DOHH2 (cell line): ENCODE measurements around the gene SELPLG.

ENCODE experiments used
- H3F3A ChIP-seq: fragments of 200-600 bp; sonication (generic), shearing (Covaris generic); 2 replicates; pipeline ENCODE4 v1.6.0; 2016; ENCODE audit warnings: antibody characterized with exemption, mild to moderate bottlenecking; ENCODE audit not compliant: control insufficient read depth, insufficient read depth
- H3K27ac ChIP-seq: fragments of 200-600 bp; sonication (generic); 2 replicates; pipeline ENCODE4 v1.5.1; 2014; ENCODE audit warnings: low read depth, mild to moderate bottlenecking, low read length, moderate library complexity
- H3K27me3 ChIP-seq: fragments of 200-600 bp; sonication (generic); 2 replicates; pipeline ENCODE4 v1.6.1; 2014; ENCODE audit warnings: mild to moderate bottlenecking, low read length, mixed read lengths; ENCODE audit not compliant: control insufficient read depth
- H3K36me3 ChIP-seq: fragments of 200-600 bp; sonication (generic); 2 replicates; pipeline ENCODE4 v1.6.1; 2014; ENCODE audit warnings: mild to moderate bottlenecking, low read length, moderate library complexity, mixed read lengths; ENCODE audit not compliant: control insufficient read depth
- H3K4me1 ChIP-seq: fragments of 200-600 bp; sonication (generic); 2 replicates; pipeline ENCODE4 v1.6.1; 2014; ENCODE audit warnings: mild to moderate bottlenecking, low read length, mixed read lengths; ENCODE audit not compliant: control insufficient read depth
- H3K4me2 ChIP-seq: fragments of 200-600 bp; sonication (generic); 2 replicates; pipeline ENCODE4 v1.6.0; 2014; ENCODE audit warnings: mild to moderate bottlenecking, low read length, moderate library complexity
- H3K4me3 ChIP-seq: fragments of 200-600 bp; sonication (generic); 2 replicates; pipeline ENCODE4 v1.5.1; 2014; ENCODE audit warnings: mild to moderate bottlenecking, low read length, mixed read lengths
- H3K79me2 ChIP-seq: fragments of 200-600 bp; sonication (generic); 2 replicates; pipeline ENCODE4 v1.6.1; 2014; ENCODE audit warnings: mild to moderate bottlenecking, low read length, mixed read lengths; ENCODE audit not compliant: control insufficient read depth
- H3K9me2 ChIP-seq: fragments of 200-600 bp; sonication (generic); replicated peaks from 2 replicates; pipeline ENCODE4 v1.6.1; 2014; ENCODE audit warnings: mild to moderate bottlenecking, low read length, mixed read lengths; ENCODE audit not compliant: control insufficient read depth
- H3K9me3 ChIP-seq: fragments of 200-600 bp; sonication (generic); 2 replicates; pipeline ENCODE4 v1.6.1; 2014; ENCODE audit warnings: antibody characterized with exemption, low read length, mixed read lengths; ENCODE audit not compliant: control insufficient read depth, insufficient read depth
- H4K20me1 ChIP-seq: fragments of 200-600 bp; sonication (generic); 2 replicates; pipeline ENCODE4 v1.6.0; 2014; ENCODE audit warnings: low read depth, mild to moderate bottlenecking, antibody characterized with exemption, low read length, moderate library complexity; ENCODE audit not compliant: control insufficient read depth, insufficient read depth
- EZH2phosphoT487 ChIP-seq: fragments of 200-600 bp; sonication (generic); IDR thresholded peaks from 2 replicates; pipeline ENCODE4 v1.6.1; 2017; ENCODE audit warnings: borderline replicate concordance, mild to moderate bottlenecking, antibody characterized with exemption, low read length, moderate library complexity, mixed read lengths
- TF ChIP-seq, protein P1 (sequence below): fragments of 200-600 bp; sonication (generic); IDR thresholded peaks from one replicate; pipeline ENCODE4 v1.5.1; 2014; ENCODE audit warnings: antibody characterized with exemption, mild to moderate bottlenecking, low read depth, low read length; ENCODE audit not compliant: poor library complexity, severe bottlenecking

Gene SELPLG

DNA sequence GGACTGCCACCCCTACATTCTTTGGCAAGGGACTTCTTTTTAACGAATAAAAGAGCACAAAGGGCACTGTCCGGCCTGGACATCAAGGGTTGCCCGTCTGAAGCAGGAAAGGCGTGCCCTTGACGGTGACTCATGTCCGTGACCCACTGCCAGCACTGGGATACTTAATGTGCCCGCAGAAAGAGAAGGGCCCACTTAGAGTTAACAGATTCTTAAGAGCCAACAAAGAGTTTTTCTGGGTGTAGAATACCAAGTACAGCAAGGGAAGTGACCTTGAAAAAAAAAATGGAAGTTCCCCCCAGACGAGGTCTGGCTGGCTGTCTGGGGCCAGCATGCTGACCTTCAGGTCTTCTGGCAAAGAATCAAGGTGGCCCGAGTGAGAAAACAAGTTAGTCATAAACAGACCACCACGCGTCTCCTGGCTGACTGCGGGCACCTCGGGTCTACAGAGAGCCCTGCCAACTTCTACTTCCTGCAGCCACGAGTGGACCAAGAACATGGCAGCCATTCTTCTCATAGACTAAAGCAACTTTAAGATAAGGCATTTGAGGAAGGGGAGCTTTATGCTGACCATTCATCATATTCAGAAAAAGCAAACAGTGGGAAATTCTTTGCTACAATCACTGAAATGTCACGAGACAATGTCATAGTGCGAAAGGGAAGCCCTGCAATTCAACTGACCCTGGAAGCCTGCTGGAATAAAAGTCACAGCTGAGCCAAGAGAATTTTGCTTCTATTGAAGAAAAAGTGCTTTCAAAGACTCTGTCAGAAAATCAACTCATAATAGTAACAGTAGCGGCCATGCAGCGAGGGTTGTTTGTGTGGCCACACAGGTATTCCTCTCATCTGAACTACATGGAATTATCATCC lies 10.5 kb upstream of the SELPLG start:
- Histone ChIP-seq H3K4me2 (no peak overlapping the region), H3K4me1 (peaks cover 71% of the 10 kb centered on the region), H3F3A (peaks cover 9% of the 10 kb centered on the region), H3K79me2 (no peaks in the 10 kb centered on the region), H4K20me1 (no peaks in the 10 kb centered on the region), H3K4me3 (no peak overlapping the region), H3K27me3 (peaks cover 27% of the 10 kb centered on the region), H3K27ac (no peak overlapping the region), H3K9me2 (no peaks in the 10 kb centered on the region), H3K36me3 (no peaks in the 10 kb centered on the region), H3K9me3 (no peaks in the 10 kb centered on the region)
- TF ChIP-seq EZH2phosphoT487, result no peak
- TF ChIP-seq, protein P1, sequence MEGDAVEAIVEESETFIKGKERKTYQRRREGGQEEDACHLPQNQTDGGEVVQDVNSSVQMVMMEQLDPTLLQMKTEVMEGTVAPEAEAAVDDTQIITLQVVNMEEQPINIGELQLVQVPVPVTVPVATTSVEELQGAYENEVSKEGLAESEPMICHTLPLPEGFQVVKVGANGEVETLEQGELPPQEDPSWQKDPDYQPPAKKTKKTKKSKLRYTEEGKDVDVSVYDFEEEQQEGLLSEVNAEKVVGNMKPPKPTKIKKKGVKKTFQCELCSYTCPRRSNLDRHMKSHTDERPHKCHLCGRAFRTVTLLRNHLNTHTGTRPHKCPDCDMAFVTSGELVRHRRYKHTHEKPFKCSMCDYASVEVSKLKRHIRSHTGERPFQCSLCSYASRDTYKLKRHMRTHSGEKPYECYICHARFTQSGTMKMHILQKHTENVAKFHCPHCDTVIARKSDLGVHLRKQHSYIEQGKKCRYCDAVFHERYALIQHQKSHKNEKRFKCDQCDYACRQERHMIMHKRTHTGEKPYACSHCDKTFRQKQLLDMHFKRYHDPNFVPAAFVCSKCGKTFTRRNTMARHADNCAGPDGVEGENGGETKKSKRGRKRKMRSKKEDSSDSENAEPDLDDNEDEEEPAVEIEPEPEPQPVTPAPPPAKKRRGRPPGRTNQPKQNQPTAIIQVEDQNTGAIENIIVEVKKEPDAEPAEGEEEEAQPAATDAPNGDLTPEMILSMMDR, result no peak

DNA sequence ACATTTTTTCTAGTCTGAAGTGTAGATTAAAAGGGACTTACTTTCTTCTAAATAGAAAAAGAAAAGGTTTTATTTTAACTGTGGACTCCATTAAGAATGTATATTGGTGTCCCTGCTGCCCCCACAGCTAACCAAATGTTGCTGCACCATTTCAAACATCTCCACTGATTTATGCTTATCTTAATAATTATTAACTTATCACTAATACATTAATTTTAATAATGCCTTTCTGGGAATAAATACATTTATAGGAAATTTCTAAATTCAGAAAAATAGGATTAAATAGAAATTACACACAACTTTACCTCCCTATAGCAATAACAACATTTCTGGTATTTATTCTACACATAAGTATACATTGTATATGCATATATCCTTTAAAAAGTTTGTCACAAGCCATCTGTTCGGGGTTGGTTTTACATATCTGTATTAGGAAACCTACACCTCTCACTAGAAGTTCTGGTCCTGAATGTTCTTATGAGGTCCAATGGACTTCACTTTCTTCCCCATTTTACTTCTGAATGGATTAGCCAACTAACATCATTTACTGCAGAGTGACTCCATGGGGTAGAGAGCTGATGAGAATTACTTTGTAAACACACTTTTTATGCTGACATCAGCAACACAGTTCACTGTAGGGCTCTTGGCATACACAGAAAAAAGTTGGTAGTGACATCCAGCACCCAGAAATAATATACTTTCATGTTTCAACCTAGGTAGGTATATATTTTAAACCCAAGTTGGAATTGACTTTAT lies 9.4 kb upstream of the SELPLG start:
- Histone ChIP-seq H3K79me2 (no peaks in the 10 kb centered on the region), H3F3A (peaks cover 9% of the 10 kb centered on the region), H3K27me3 (peaks cover 31% of the 10 kb centered on the region), H3K27ac (peak overlapping the region; percentile 54), H3K4me1 (peaks cover 82% of the 10 kb centered on the region), H3K4me3 (peak overlapping the region; percentile 38), H3K9me2 (no peaks in the 10 kb centered on the region), H3K36me3 (no peaks in the 10 kb centered on the region), H3K9me3 (no peaks in the 10 kb centered on the region), H3K4me2 (peak overlapping the region; percentile 83), H4K20me1 (no peaks in the 10 kb centered on the region)
- TF ChIP-seq, protein P1, result no peak
- no peak for TF ChIP-seq EZH2phosphoT487

GRCh38 chr12:108642269-108642870 lies 8.7 kb upstream of the SELPLG start:
- Histone ChIP-seq H3F3A (peaks cover 9% of the 10 kb centered on the region), H4K20me1 (no peaks in the 10 kb centered on the region), H3K36me3 (no peaks in the 10 kb centered on the region), H3K4me3 (peak overlapping the region; percentile 62), H3K27ac (peak overlapping the region; percentile 68), H3K4me2 (peak overlapping the region; percentile 83), H3K9me3 (no peaks in the 10 kb centered on the region), H3K9me2 (no peaks in the 10 kb centered on the region), H3K27me3 (peaks cover 26% of the 10 kb centered on the region), H3K79me2 (no peaks in the 10 kb centered on the region), H3K4me1 (peaks cover 87% of the 10 kb centered on the region)
- TF ChIP-seq, protein P1, result no peak
- TF ChIP-seq EZH2phosphoT487, result no peak
